OCI-LY3 (cell line): ENCODE measurements around the gene GPR55.

Experiments used
- CTCF ChIP-seq: fragments of 200-600, 300-600 bp; sonication (generic); IDR thresholded peaks from 2 replicates; pipeline ENCODE4 v1.5.1; 2014; ENCODE audit warnings: antibody characterized with exemption, low read length, low read depth
- EZH2phosphoT487 ChIP-seq: fragments of 200-600 bp; shearing (Covaris generic); IDR thresholded peaks from 2 replicates; pipeline ENCODE4 v1.6.1; 2018; ENCODE audit warnings: antibody characterized with exemption, mixed run types, low read depth

- TF ChIP-seq CTCF (no peak), EZH2phosphoT487 (no peak)
Observed at GRCh38 chr2:230889911-230890601, 35.0 kb downstream of the GPR55 start.
